ENCODE data around the gene RHBDL3.

DNA sequence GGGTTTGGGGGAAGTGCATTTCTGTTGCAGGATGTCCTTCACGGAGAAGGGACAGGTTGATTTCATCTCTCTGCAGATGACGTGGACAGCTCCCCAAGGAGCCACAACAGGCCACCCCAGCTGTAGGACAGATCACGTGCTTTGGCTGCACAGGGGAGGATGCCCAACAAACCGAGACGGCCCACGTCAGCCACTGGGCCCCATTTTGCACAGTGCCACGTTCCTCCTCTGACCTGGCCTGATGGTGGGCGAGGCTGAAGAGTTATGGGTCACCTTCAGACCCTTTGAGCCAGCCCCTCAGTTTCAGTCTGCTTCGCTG, 9.0 kb upstream of the RHBDL3 start:
- TF ChIP-seq, protein P1, sequence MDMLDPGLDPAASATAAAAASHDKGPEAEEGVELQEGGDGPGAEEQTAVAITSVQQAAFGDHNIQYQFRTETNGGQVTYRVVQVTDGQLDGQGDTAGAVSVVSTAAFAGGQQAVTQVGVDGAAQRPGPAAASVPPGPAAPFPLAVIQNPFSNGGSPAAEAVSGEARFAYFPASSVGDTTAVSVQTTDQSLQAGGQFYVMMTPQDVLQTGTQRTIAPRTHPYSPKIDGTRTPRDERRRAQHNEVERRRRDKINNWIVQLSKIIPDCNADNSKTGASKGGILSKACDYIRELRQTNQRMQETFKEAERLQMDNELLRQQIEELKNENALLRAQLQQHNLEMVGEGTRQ (CRISPR knock-in tag; IDR thresholded peaks at IDR 0.05), result no peak
- TF ChIP-seq ESRRA (CRISPR knock-in tag; IDR thresholded peaks at IDR 0.05; ENCODE audit: borderline replicate concordance) (no peak), SP1 (CRISPR knock-in tag; conservative IDR thresholded peaks at IDR 0.05) (no peak), PRRX2 (CRISPR knock-in tag; IDR thresholded peaks at IDR 0.05) (no peak), GABPB1 (CRISPR knock-in tag; IDR thresholded peaks at IDR 0.05) (no peak), TP53 (CRISPR knock-in tag; IDR thresholded peaks at IDR 0.05) (no peak)
- TF ChIP-seq, protein P2, sequence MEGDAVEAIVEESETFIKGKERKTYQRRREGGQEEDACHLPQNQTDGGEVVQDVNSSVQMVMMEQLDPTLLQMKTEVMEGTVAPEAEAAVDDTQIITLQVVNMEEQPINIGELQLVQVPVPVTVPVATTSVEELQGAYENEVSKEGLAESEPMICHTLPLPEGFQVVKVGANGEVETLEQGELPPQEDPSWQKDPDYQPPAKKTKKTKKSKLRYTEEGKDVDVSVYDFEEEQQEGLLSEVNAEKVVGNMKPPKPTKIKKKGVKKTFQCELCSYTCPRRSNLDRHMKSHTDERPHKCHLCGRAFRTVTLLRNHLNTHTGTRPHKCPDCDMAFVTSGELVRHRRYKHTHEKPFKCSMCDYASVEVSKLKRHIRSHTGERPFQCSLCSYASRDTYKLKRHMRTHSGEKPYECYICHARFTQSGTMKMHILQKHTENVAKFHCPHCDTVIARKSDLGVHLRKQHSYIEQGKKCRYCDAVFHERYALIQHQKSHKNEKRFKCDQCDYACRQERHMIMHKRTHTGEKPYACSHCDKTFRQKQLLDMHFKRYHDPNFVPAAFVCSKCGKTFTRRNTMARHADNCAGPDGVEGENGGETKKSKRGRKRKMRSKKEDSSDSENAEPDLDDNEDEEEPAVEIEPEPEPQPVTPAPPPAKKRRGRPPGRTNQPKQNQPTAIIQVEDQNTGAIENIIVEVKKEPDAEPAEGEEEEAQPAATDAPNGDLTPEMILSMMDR (IDR thresholded peaks at IDR 0.05), result no peak
